Smooth muscle cell (in vitro differentiated cells): Measurements from ENCODE around the gene XPNPEP2. TPM values are rescaled to one million over a fixed set of nuclear protein-coding genes. Genes with fewer than 3 reads are reported as not detected.

Experiments
- DNase-seq: peaks from one replicate; lab custom pipeline; 2025; ENCODE audit not compliant: unreplicated experiment; lab: John Stamatoyannopoulos, UW
- H2AFZ ChIP-seq: fragments of 200-600 bp; sonication (generic); 2 replicates; pipeline ENCODE4 v1.6.0; 2016; ENCODE audit warnings: antibody characterized with exemption, low read depth, mild to moderate bottlenecking
- H3F3A ChIP-seq: fragments of 200-600 bp; sonication (generic); 2 replicates; pipeline ENCODE4 v1.6.0; 2017; ENCODE audit warnings: antibody characterized with exemption, low read depth
- H3K27ac ChIP-seq: fragments of 200-600 bp; sonication (generic); 2 replicates; pipeline ENCODE4 v1.5.1; 2016; ENCODE audit warnings: low read depth, mild to moderate bottlenecking
- H3K27me3 ChIP-seq: fragments of 200-600 bp; sonication (generic); 2 replicates; pipeline ENCODE4 v1.6.1; 2016; ENCODE audit warnings: low read depth, mild to moderate bottlenecking
- H3K36me3 ChIP-seq: fragments of 200-600 bp; sonication (generic); 2 replicates; pipeline ENCODE4 v1.5.1; 2016; ENCODE audit warnings: low read depth
- H3K4me1 ChIP-seq: fragments of 200-600 bp; sonication (generic); 2 replicates; pipeline ENCODE4 v1.5.1; 2016; ENCODE audit warnings: low read depth
- H3K4me2 ChIP-seq: fragments of 200-600 bp; sonication (generic); 2 replicates; pipeline ENCODE4 v1.6.0; 2016; ENCODE audit warnings: mild to moderate bottlenecking
- H3K4me3 ChIP-seq: fragments of 200-600 bp; sonication (generic); 2 replicates; pipeline ENCODE4 v1.5.1; 2016; ENCODE audit warnings: mild to moderate bottlenecking
- H3K79me2 ChIP-seq: fragments of 200-600 bp; sonication (generic); 2 replicates; pipeline ENCODE4 v1.6.0; 2016; ENCODE audit warnings: low read depth, mild to moderate bottlenecking
- H3K9ac ChIP-seq: fragments of 200-600 bp; sonication (generic); 2 replicates; pipeline ENCODE4 v1.6.0; 2016; ENCODE audit warnings: low read depth
- H3K9me3 ChIP-seq: fragments of 200-600 bp; sonication (generic); replicated peaks from 2 replicates; pipeline ENCODE4 v1.5.1; 2016; ENCODE audit warnings: low read depth
- H4K20me1 ChIP-seq: fragments of 200-600 bp; sonication (generic); 2 replicates; pipeline ENCODE4 v1.6.0; 2016; ENCODE audit warnings: low read depth
- WGBS: methylation state at CpG from one replicate; pipeline ENCODE4 v1.1.7; 2016; ENCODE audit warnings: low lambda C conversion rate; 5-methylcytosine and 5-hydroxymethylcytosine counted together
- polyA plus RNA-seq: library from polyadenylated mRNA; unstranded; fragments of >200 nt; fragmentation: Nextera tagmentation; extraction: Ambion mirVana; gene quantifications from 2 replicates; pipeline ENCODE4 v1.2.1, GENCODE V29; 2016
- total RNA-seq: library from RNA; depleted of rRNA; stranded (reverse); fragments of >200 nt; gene quantifications from 2 replicates; pipeline ENCODE4 v1.2.3, GENCODE V29; 2014
- TF ChIP-seq, protein P1 (sequence below): fragments of 200-600 bp; sonication (generic); IDR thresholded peaks from 2 replicates; pipeline ENCODE4 v1.5.1; 2017; ENCODE audit warnings: borderline replicate concordance, mild to moderate bottlenecking, antibody characterized with exemption; ENCODE audit not compliant: insufficient read depth, poor library complexity, severe bottlenecking

The XPNPEP2 gene
- total and polyA plus RNA-seq, 2 experiments from 2014 or later, result 0.09 to 0.13 TPM

DNA sequence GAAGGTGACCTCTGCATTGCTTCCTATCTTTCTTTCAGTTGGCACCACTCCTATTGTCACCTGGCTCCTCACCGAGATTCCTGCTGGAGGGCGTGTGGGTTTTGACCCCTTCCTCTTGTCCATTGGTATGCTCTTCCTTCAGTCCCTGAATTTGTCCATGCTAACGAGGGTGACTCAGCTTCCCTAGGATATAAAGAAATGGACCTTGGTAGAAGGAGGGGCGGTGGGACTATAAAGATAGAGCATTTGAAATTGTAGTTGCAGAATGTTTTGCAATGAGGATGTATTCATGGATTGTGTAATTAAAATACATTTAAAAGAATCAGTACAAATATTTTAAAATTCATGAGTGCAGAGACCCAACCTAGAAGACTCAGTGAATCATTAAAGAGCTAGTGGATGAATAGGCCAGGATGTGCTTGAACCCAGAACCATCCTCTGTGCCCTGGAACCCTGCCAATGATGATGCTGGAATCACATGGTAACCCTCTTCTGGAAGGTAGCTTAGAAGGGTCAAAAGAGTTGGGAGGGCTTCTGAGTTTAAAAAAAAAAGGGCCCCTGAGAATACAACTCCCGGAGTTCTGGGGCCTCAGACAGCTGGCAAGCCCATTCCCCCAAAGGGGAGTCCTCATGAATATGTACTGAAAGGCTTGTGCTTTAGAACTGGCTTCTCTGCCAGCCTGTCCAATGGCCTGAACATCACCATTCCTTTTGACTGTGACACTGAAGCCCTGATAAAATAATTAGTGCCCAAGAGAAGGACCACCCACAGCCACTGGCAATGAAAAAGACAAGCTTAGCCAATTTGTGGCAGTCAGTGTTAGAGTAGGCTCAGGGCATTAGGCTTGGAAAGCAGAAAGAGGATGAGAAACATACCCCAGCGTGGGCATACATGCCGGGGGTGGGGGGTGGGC is 8.0 kb downstream of the XPNPEP2 start:
- no peaks in the 10 kb centered on the region for H4K20me1 ChIP-seq
- 73% methylated on average over 7 of the region's 7 CpGs for WGBS
- no peak for DNase-seq

DNA sequence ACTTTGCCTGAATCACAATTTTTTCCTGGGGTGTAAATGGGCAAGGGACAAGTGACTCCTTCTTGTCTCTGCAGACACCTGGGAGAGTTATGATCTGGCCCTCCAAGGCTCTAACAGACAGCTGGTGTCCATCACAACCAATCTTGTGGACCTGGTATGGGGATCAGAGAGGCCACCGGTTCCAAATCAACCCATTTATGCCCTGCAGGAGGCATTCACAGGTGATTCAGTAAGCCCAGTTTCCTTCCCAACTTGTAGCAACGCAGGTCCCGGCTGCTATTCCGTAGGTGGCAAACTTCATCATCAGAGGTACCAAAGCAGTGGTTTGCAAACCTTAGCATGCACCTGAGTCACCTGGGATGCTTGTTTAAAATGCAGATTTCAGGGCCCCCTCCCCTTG is 8.8 kb downstream of the XPNPEP2 start:
- Histone ChIP-seq H3K9ac (no peak overlapping the region), H3K4me3 (no peak overlapping the region), H3K36me3 (no peaks in the 10 kb centered on the region), H3K4me2 (no peak overlapping the region), H3K27me3 (no peaks in the 10 kb centered on the region), H3K9me3 (no peaks in the 10 kb centered on the region), H3K27ac (no peak overlapping the region), H3K4me1 (no peaks in the 10 kb centered on the region), H3K79me2 (no peaks in the 10 kb centered on the region), H2AFZ (no peak overlapping the region), H4K20me1 (no peaks in the 10 kb centered on the region), H3F3A (no peaks in the 10 kb centered on the region)
- TF ChIP-seq, protein P1, sequence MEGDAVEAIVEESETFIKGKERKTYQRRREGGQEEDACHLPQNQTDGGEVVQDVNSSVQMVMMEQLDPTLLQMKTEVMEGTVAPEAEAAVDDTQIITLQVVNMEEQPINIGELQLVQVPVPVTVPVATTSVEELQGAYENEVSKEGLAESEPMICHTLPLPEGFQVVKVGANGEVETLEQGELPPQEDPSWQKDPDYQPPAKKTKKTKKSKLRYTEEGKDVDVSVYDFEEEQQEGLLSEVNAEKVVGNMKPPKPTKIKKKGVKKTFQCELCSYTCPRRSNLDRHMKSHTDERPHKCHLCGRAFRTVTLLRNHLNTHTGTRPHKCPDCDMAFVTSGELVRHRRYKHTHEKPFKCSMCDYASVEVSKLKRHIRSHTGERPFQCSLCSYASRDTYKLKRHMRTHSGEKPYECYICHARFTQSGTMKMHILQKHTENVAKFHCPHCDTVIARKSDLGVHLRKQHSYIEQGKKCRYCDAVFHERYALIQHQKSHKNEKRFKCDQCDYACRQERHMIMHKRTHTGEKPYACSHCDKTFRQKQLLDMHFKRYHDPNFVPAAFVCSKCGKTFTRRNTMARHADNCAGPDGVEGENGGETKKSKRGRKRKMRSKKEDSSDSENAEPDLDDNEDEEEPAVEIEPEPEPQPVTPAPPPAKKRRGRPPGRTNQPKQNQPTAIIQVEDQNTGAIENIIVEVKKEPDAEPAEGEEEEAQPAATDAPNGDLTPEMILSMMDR, result no peak
- WGBS, result 83% methylated on average over 4 of the region's 4 CpGs
- no peak for DNase-seq

More for the DNA sequence above, 8.0 kb downstream of the XPNPEP2 start:
- Histone ChIP-seq H2AFZ (no peak overlapping the region), H3K9ac (no peak overlapping the region), H3K36me3 (no peaks in the 10 kb centered on the region), H3K4me2 (no peak overlapping the region), H3K27me3 (no peaks in the 10 kb centered on the region), H3K4me3 (no peak overlapping the region), H3K4me1 (no peaks in the 10 kb centered on the region), H3K79me2 (no peaks in the 10 kb centered on the region), H3K9me3 (no peaks in the 10 kb centered on the region), H3K27ac (no peak overlapping the region), H3F3A (no peaks in the 10 kb centered on the region)
- TF ChIP-seq, protein P1, result no peak

DNA sequence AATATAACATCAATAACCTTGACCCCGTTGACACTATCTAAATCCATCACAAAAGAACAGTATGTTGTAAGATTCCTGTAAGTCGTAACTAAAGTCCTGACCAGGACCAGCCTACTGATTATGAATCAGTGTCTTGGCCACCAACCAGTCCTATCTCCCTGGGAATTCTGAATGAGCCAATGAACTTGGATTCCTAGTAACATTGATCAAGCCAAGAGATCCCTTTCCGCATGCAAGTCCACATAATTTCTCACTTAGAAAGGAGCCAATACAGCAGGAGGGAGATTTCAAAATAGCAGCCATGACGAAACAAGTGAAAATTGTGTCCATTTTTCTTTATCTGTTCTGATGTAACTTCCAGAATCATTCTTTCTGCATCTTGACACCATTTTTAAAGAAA is 9.5 kb downstream of the XPNPEP2 start:
- Histone ChIP-seq H3K27me3 (no peaks in the 10 kb centered on the region), H3K4me2 (no peak overlapping the region), H4K20me1 (no peaks in the 10 kb centered on the region), H3K4me3 (no peak overlapping the region), H3F3A (no peaks in the 10 kb centered on the region), H2AFZ (no peak overlapping the region), H3K9ac (no peak overlapping the region), H3K4me1 (no peaks in the 10 kb centered on the region), H3K79me2 (no peaks in the 10 kb centered on the region), H3K36me3 (no peaks in the 10 kb centered on the region), H3K27ac (no peak overlapping the region), H3K9me3 (no peaks in the 10 kb centered on the region)
- TF ChIP-seq, protein P1, result no peak
- no peak for DNase-seq
- WGBS, result 63% methylated on average over 4 of the region's 4 CpGs
